ENCODE results near the gene NTSR2.

The NTSR2 gene

GRCh38 chr2:11630855-11631254, 39.1 kb downstream of the NTSR2 start:
- 98 to 99% methylated on average over 4 of the region's 4 CpGs for WGBS, 2 experiments
- no peak overlapping the region for H3K4me3 ChIP-seq (ENCODE audit: insufficient read depth, low read depth, low read length)
- no peak overlapping the region for H3K27ac ChIP-seq (ENCODE audit: insufficient read depth, low read depth, low read length, poor library complexity, severe bottlenecking)
- no peaks in the 10 kb centered on the region for H3K9me3 ChIP-seq (ENCODE audit: control insufficient read depth, low read length)
- no peaks in the 10 kb centered on the region for H3K4me1 ChIP-seq (ENCODE audit: control insufficient read depth, insufficient read depth, low read length)
- peaks cover 94% of the 10 kb centered on the region for H3K36me3 ChIP-seq (ENCODE audit: control insufficient read depth, insufficient read depth, low read length)
- no peaks in the 10 kb centered on the region for H3K27me3 ChIP-seq (ENCODE audit: control insufficient read depth, insufficient read depth, low read length, poor library complexity, severe bottlenecking)

- H3K36me3 ChIP-seq (ENCODE audit: control insufficient read depth, insufficient read depth, low read length): peaks cover 95% of the 10 kb centered on the region
- H3K27me3 ChIP-seq (ENCODE audit: control insufficient read depth, insufficient read depth, low read length, poor library complexity, severe bottlenecking): no peaks in the 10 kb centered on the region
- 94 to 95% methylated on average over 11 of the region's 11 CpGs for WGBS, 2 experiments
- H3K4me1 ChIP-seq (ENCODE audit: control insufficient read depth, insufficient read depth, low read length): no peaks in the 10 kb centered on the region
- no peak overlapping the region for H3K4me3 ChIP-seq (ENCODE audit: insufficient read depth, low read depth, low read length)
- H3K27ac ChIP-seq (ENCODE audit: insufficient read depth, low read depth, low read length, poor library complexity, severe bottlenecking): no peak overlapping the region
- no peaks in the 10 kb centered on the region for H3K9me3 ChIP-seq (ENCODE audit: control insufficient read depth, low read length)
Observed at GRCh38 chr2:11629851-11630250, 40.1 kb downstream of the NTSR2 start.

GRCh38 chr2:11629215-11629614, 40.8 kb downstream of the NTSR2 start:
- Histone ChIP-seq H3K4me1 (ENCODE audit: control insufficient read depth, insufficient read depth, low read length) (no peaks in the 10 kb centered on the region), H3K9me3 (ENCODE audit: control insufficient read depth, low read length) (no peaks in the 10 kb centered on the region), H3K27ac (ENCODE audit: insufficient read depth, low read depth, low read length, poor library complexity, severe bottlenecking) (no peak overlapping the region), H3K4me3 (ENCODE audit: insufficient read depth, low read depth, low read length) (no peak overlapping the region), H3K36me3 (ENCODE audit: control insufficient read depth, insufficient read depth, low read length) (peaks cover 95% of the 10 kb centered on the region), H3K27me3 (ENCODE audit: control insufficient read depth, insufficient read depth, low read length, poor library complexity, severe bottlenecking) (no peaks in the 10 kb centered on the region)
- 95 to 96% methylated on average over 11 of the region's 11 CpGs for WGBS, 2 experiments

GRCh38 chr2:11628675-11629074, 41.3 kb downstream of the NTSR2 start:
- H3K36me3 ChIP-seq (ENCODE audit: control insufficient read depth, insufficient read depth, low read length): peaks cover 93% of the 10 kb centered on the region
- no peak overlapping the region for H3K27ac ChIP-seq (ENCODE audit: insufficient read depth, low read depth, low read length, poor library complexity, severe bottlenecking)
- no peaks in the 10 kb centered on the region for H3K4me1 ChIP-seq (ENCODE audit: control insufficient read depth, insufficient read depth, low read length)
- no peaks in the 10 kb centered on the region for H3K9me3 ChIP-seq (ENCODE audit: control insufficient read depth, low read length)
- no peak overlapping the region for H3K4me3 ChIP-seq (ENCODE audit: insufficient read depth, low read depth, low read length)
- no peaks in the 10 kb centered on the region for H3K27me3 ChIP-seq (ENCODE audit: control insufficient read depth, insufficient read depth, low read length, poor library complexity, severe bottlenecking)
- WGBS, 2 experiments: 94 to 96% methylated on average over 9 of the region's 9 CpGs

GRCh38 chr2:11625671-11626070, 44.3 kb downstream of the NTSR2 start:
- no peaks in the 10 kb centered on the region for H3K27me3 ChIP-seq (ENCODE audit: control insufficient read depth, insufficient read depth, low read length, poor library complexity, severe bottlenecking)
- peaks cover 86% of the 10 kb centered on the region for H3K36me3 ChIP-seq (ENCODE audit: control insufficient read depth, insufficient read depth, low read length)
- no peaks in the 10 kb centered on the region for H3K4me1 ChIP-seq (ENCODE audit: control insufficient read depth, insufficient read depth, low read length)
- 96 to 97% methylated on average over 10 of the region's 10 CpGs for WGBS, 2 experiments
- H3K9me3 ChIP-seq (ENCODE audit: control insufficient read depth, low read length): no peaks in the 10 kb centered on the region
- no peak overlapping the region for H3K4me3 ChIP-seq (ENCODE audit: insufficient read depth, low read depth, low read length)
- H3K27ac ChIP-seq (ENCODE audit: insufficient read depth, low read depth, low read length, poor library complexity, severe bottlenecking): no peak overlapping the region

- H3K36me3 ChIP-seq (ENCODE audit: control insufficient read depth, insufficient read depth, low read length): peaks cover 80% of the 10 kb centered on the region
- no peak overlapping the region for H3K27ac ChIP-seq (ENCODE audit: insufficient read depth, low read depth, low read length, poor library complexity, severe bottlenecking)
- H3K9me3 ChIP-seq (ENCODE audit: control insufficient read depth, low read length): no peaks in the 10 kb centered on the region
- no peaks in the 10 kb centered on the region for H3K4me1 ChIP-seq (ENCODE audit: control insufficient read depth, insufficient read depth, low read length)
- H3K27me3 ChIP-seq (ENCODE audit: control insufficient read depth, insufficient read depth, low read length, poor library complexity, severe bottlenecking): no peaks in the 10 kb centered on the region
- H3K4me3 ChIP-seq (ENCODE audit: insufficient read depth, low read depth, low read length): no peak overlapping the region
- WGBS, 2 experiments: 96% methylated on average over 10 of the region's 10 CpGs
Observed at GRCh38 chr2:11624893-11625292, 45.1 kb downstream of the NTSR2 start.

GRCh38 chr2:11622611-11623010, 47.4 kb downstream of the NTSR2 start:
- WGBS, 2 experiments: 96 to 100% methylated on average over 1 of the region's 1 CpG
- Histone ChIP-seq H3K9me3 (ENCODE audit: control insufficient read depth, low read length) (no peaks in the 10 kb centered on the region), H3K27ac (ENCODE audit: insufficient read depth, low read depth, low read length, poor library complexity, severe bottlenecking) (no peak overlapping the region), H3K4me1 (ENCODE audit: control insufficient read depth, insufficient read depth, low read length) (no peaks in the 10 kb centered on the region), H3K27me3 (ENCODE audit: control insufficient read depth, insufficient read depth, low read length, poor library complexity, severe bottlenecking) (no peaks in the 10 kb centered on the region), H3K4me3 (ENCODE audit: insufficient read depth, low read depth, low read length) (no peak overlapping the region), H3K36me3 (ENCODE audit: control insufficient read depth, insufficient read depth, low read length) (peaks cover 71% of the 10 kb centered on the region)

- no peak overlapping the region for H3K4me3 ChIP-seq (ENCODE audit: insufficient read depth, low read depth, low read length)
- H3K27ac ChIP-seq (ENCODE audit: insufficient read depth, low read depth, low read length, poor library complexity, severe bottlenecking): no peak overlapping the region
- H3K36me3 ChIP-seq (ENCODE audit: control insufficient read depth, insufficient read depth, low read length): peaks cover 70% of the 10 kb centered on the region
- H3K9me3 ChIP-seq (ENCODE audit: control insufficient read depth, low read length): no peaks in the 10 kb centered on the region
- 90 to 96% methylated on average over 2 of the region's 2 CpGs for WGBS, 2 experiments
- no peaks in the 10 kb centered on the region for H3K27me3 ChIP-seq (ENCODE audit: control insufficient read depth, insufficient read depth, low read length, poor library complexity, severe bottlenecking)
- H3K4me1 ChIP-seq (ENCODE audit: control insufficient read depth, insufficient read depth, low read length): no peaks in the 10 kb centered on the region
Observed at GRCh38 chr2:11621410-11621809, 48.6 kb downstream of the NTSR2 start.

GRCh38 chr2:11618708-11619062, 51.3 kb downstream of the NTSR2 start:
- Histone ChIP-seq H3K27ac (ENCODE audit: insufficient read depth, low read depth, low read length, poor library complexity, severe bottlenecking) (no peak overlapping the region), H3K36me3 (ENCODE audit: control insufficient read depth, insufficient read depth, low read length) (peaks cover 62% of the 10 kb centered on the region), H3K27me3 (ENCODE audit: control insufficient read depth, insufficient read depth, low read length, poor library complexity, severe bottlenecking) (no peaks in the 10 kb centered on the region), H3K4me1 (ENCODE audit: control insufficient read depth, insufficient read depth, low read length) (no peaks in the 10 kb centered on the region), H3K4me3 (ENCODE audit: insufficient read depth, low read depth, low read length) (no peak overlapping the region), H3K9me3 (ENCODE audit: control insufficient read depth, low read length) (no peaks in the 10 kb centered on the region)
- WGBS, 2 experiments: 96 to 98% methylated on average over 20 of the region's 20 CpGs

GRCh38 chr2:11617984-11618707, 51.8 kb downstream of the NTSR2 start:
- H3K4me3 ChIP-seq (ENCODE audit: insufficient read depth, low read depth, low read length): no peak overlapping the region
- no peak overlapping the region for H3K27ac ChIP-seq (ENCODE audit: insufficient read depth, low read depth, low read length, poor library complexity, severe bottlenecking)
- peaks cover 66% of the 10 kb centered on the region for H3K36me3 ChIP-seq (ENCODE audit: control insufficient read depth, insufficient read depth, low read length)
- WGBS, 2 experiments: 96% methylated on average over 33 of the region's 33 CpGs
- H3K27me3 ChIP-seq (ENCODE audit: control insufficient read depth, insufficient read depth, low read length, poor library complexity, severe bottlenecking): no peaks in the 10 kb centered on the region
- no peaks in the 10 kb centered on the region for H3K9me3 ChIP-seq (ENCODE audit: control insufficient read depth, low read length)
- H3K4me1 ChIP-seq (ENCODE audit: control insufficient read depth, insufficient read depth, low read length): no peaks in the 10 kb centered on the region

GRCh38 chr2:11617527-11617926, 52.5 kb downstream of the NTSR2 start:
- no peaks in the 10 kb centered on the region for H3K27me3 ChIP-seq (ENCODE audit: control insufficient read depth, insufficient read depth, low read length, poor library complexity, severe bottlenecking)
- 91 to 92% methylated on average over 14 of the region's 14 CpGs for WGBS, 2 experiments
- H3K9me3 ChIP-seq (ENCODE audit: control insufficient read depth, low read length): no peaks in the 10 kb centered on the region
- H3K4me1 ChIP-seq (ENCODE audit: control insufficient read depth, insufficient read depth, low read length): no peaks in the 10 kb centered on the region
- H3K27ac ChIP-seq (ENCODE audit: insufficient read depth, low read depth, low read length, poor library complexity, severe bottlenecking): no peak overlapping the region
- H3K36me3 ChIP-seq (ENCODE audit: control insufficient read depth, insufficient read depth, low read length): peaks cover 66% of the 10 kb centered on the region
- H3K4me3 ChIP-seq (ENCODE audit: insufficient read depth, low read depth, low read length): no peak overlapping the region

Measured in ectodermal cell (in vitro differentiated cells).